Activated naive CD4-positive, alpha-beta T cell treated with anti-CD3 and anti-CD28 coated beads, Interleukin-2, amount 50 U/mL, for 24 hours (primary cell): ENCODE results near the gene TNKS1BP1.
A peak's percentile ranks its signal among the peaks of the same experiment; 100 is the strongest.

ENCODE experiments used
- H3K27ac Mint-ChIP-seq: one replicate; pipeline ENCODE4 v1.8.0; 2021; ENCODE audit warnings: mild to moderate bottlenecking, mixed read lengths
- H3K27me3 Mint-ChIP-seq: one replicate; pipeline ENCODE4 v1.8.0; 2021; ENCODE audit warnings: mixed read lengths
- H3K36me3 Mint-ChIP-seq: one replicate; pipeline ENCODE4 v1.8.0; 2021; ENCODE audit warnings: mixed read lengths
- H3K4me1 Mint-ChIP-seq: one replicate; pipeline ENCODE4 v1.8.0; 2021; ENCODE audit warnings: mixed read lengths
- H3K4me3 Mint-ChIP-seq: one replicate; pipeline ENCODE4 v1.8.0; 2021; ENCODE audit warnings: mild to moderate bottlenecking, mixed read lengths
- H3K9me3 Mint-ChIP-seq: one replicate; pipeline ENCODE4 v1.8.0; 2021; ENCODE audit warnings: mixed read lengths

Gene TNKS1BP1

DNA sequence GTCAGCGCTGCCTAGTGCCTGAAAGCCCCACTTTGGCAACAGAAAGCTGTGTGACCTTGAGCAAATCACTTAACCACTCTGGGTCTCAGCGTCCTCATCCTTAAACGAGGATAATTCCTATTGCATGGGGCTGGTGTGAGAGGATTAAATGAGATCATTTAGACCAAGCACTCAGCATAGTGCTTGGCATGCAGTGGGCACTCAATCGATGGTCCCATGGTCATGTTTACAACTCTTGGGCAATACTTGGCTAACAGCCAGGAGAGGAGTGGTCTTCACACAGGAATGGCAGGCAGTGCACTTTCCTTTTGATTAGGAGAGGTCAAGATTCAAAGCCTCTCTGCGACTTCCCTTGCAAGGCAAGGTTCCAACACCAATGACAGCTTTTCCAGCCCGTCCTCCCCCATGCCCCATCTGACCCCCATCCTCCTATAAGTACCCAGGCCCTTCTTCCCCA lies 14.1 kb downstream of the TNKS1BP1 start:
- Mint-ChIP-seq H3K4me1 (peaks cover 4% of the 10 kb centered on the region), H3K27me3 (no peaks in the 10 kb centered on the region), H3K36me3 (peaks cover 10% of the 10 kb centered on the region), H3K4me3 (peak overlapping the region; percentile 7), H3K27ac (no peak overlapping the region), H3K9me3 (no peaks in the 10 kb centered on the region)

DNA sequence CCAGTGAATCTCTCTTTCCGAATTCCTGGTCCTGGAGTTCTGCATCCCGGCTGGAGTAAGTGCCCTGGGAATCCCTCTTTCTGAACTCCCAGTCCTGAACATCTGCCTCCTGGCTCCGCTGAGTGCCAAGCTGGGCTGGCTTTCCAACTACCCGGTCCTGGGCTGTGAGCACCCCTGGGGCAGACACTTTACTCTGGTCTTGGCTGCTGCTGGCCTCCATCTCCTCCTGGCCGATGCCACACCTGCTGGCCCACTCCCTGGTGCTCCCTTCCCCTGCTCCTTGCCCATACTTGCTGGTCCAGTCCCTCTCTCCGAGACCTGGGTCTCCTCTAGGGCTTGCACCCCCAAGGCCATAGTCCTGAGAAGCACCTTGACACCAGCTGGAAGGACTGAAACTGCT lies 14.7 kb downstream of the TNKS1BP1 start:
- Mint-ChIP-seq H3K27me3 (no peaks in the 10 kb centered on the region), H3K4me3 (no peak overlapping the region), H3K9me3 (no peaks in the 10 kb centered on the region), H3K36me3 (peaks cover 10% of the 10 kb centered on the region), H3K27ac (no peak overlapping the region), H3K4me1 (peaks cover 4% of the 10 kb centered on the region)

DNA sequence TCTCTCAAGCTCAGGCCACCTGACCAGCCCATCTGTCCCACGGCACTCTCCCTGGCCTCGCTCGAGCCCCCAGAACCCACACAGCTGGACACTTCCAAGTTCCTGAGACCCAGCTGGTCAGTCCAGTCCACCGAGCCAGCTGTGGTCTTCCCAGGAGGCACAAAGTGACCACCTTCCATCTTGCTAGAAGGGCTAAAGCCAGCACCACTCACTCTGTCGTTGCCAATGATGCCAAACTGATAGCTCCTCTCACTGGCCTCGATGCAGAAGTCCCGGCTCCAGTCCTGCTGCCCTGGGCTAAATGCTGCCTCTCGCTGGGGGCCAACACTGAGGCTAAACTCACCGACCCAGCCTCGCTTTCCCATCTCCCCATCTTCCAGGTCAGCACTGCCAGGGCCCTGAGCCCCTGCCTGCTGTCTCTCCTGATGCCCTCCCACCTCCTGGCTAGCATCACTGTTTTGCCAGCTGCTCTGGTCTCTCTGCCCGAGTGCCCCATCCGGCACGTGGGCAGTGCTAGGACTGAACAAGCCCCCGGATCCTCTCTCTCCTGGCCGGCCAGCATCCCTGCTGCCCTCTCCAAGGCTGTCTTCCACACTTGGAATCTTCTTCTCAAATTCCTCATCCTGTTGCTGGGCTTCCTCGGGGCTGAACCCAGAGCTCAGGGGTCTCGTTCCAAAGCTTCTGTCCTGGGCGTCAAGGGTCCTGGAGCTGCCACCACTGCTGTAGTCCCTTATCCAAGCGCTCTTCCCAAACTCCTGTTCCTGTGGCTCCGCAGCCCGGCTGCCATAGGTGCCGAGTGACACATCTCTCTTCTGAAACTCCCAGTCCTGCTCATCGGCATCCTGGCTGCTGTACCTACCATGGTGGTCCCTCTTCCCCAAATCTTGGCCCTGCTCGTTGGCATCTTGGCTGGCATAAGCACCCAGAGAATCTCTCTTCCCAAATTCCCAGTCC lies 15.4 kb downstream of the TNKS1BP1 start:
- Mint-ChIP-seq H3K27me3 (no peaks in the 10 kb centered on the region), H3K4me3 (no peak overlapping the region), H3K36me3 (peaks cover 10% of the 10 kb centered on the region), H3K9me3 (no peaks in the 10 kb centered on the region), H3K4me1 (peaks cover 4% of the 10 kb centered on the region), H3K27ac (no peak overlapping the region)

DNA sequence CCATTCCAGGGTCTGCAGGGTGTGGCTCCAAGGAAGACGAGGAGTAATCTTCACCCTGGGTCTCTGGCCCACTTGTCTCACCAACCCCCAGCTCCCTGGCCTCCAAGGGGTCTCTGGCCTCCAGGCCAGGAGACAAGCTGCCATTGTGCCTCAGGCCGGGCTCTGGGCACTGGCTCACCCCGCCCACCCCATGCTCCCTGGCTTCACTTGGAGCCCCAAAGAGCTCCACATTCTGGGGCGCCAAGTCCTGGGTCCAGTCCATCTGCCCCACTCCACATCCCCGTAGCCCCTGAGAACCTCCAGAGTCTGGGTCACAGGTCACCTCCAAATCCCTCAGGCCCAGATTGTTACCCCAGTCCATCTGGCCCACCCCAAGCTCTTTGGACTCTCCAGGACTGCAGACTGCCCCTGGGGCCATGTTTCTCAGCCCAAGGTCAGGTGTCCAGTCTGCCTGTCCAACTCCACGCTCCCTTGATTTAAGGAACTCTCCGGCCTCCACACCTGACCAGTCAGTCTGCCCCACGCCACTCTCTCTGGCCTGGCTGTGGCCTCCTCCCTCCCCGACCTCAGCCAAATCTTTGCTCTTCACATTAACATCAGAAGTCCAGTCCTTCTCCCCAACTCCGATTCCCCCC lies 16.2 kb downstream of the TNKS1BP1 start:
- no peaks in the 10 kb centered on the region for H3K9me3 Mint-ChIP-seq
- H3K27me3 Mint-ChIP-seq, result no peaks in the 10 kb centered on the region
- H3K4me1 Mint-ChIP-seq, result peaks cover 4% of the 10 kb centered on the region
- no peak overlapping the region for H3K27ac Mint-ChIP-seq
- H3K4me3 Mint-ChIP-seq, result no peak overlapping the region
- H3K36me3 Mint-ChIP-seq, result peaks cover 10% of the 10 kb centered on the region

DNA sequence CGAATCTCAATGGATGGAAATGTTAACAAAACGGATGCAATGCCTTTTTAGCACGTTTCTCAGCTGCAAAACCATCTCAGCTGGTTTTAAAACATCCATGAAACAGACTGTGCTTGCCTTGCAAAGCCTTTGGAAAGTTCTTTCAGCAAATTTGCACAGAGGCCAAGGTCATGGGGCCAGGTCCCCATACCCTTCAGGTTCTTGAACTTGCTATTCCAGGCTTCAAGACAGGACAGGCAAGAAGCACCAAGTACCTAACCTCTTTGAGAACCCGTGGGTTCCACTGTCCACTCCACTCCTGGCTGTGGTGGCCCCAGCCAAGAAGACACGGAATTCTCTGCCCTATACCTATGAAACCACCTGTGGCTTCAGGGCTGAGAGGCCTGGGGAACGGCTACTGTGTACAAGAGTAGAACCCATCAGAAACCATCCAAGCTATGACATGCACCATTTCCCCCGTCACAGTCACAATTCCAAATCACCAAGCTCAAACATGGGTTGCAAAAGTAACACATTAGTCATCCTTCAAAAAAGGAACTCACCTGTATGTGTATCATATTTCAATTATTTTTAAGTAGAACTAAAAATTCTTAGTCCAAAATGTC lies 17.0 kb downstream of the TNKS1BP1 start:
- Mint-ChIP-seq H3K27me3 (no peaks in the 10 kb centered on the region), H3K36me3 (peaks cover 13% of the 10 kb centered on the region), H3K4me1 (peaks cover 4% of the 10 kb centered on the region), H3K27ac (no peak overlapping the region), H3K9me3 (no peaks in the 10 kb centered on the region), H3K4me3 (no peak overlapping the region)

GRCh38 chr11:57306940-57307565 lies 17.7 kb downstream of the TNKS1BP1 start:
- Mint-ChIP-seq H3K36me3 (peaks cover 11% of the 10 kb centered on the region), H3K4me1 (no peaks in the 10 kb centered on the region), H3K9me3 (no peaks in the 10 kb centered on the region), H3K27ac (no peak overlapping the region), H3K27me3 (no peaks in the 10 kb centered on the region), H3K4me3 (no peak overlapping the region)

- H3K27me3 Mint-ChIP-seq, result no peaks in the 10 kb centered on the region
- H3K4me1 Mint-ChIP-seq, result no peaks in the 10 kb centered on the region
- peaks cover 17% of the 10 kb centered on the region for H3K36me3 Mint-ChIP-seq
- H3K27ac Mint-ChIP-seq, result no peak overlapping the region
- H3K9me3 Mint-ChIP-seq, result no peaks in the 10 kb centered on the region
- H3K4me3 Mint-ChIP-seq, result no peak overlapping the region
Measured at GRCh38 chr11:57306161-57306876, 18.4 kb downstream of the TNKS1BP1 start.

DNA sequence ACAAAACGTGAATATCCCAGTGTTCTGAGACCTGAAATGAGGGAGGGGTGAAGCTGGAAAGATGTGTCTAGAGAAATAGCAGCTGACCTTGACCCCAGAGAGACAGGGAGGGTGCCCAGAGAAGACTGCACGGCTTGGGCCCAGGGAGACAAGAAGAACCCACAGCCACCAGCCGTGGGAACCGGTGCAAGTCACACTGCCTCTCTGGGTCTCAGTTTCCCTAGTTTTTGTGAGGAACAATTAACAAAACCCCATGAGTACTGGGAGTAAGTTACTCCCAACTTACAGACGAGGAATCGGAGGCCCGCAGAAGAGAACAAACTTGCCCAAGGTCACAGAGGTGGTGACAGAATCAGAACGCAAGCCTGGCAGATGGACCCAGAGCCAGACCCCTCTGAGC lies 19.2 kb downstream of the TNKS1BP1 start:
- Mint-ChIP-seq H3K27me3 (no peaks in the 10 kb centered on the region), H3K4me3 (no peak overlapping the region), H3K4me1 (no peaks in the 10 kb centered on the region), H3K36me3 (peaks cover 25% of the 10 kb centered on the region), H3K27ac (no peak overlapping the region), H3K9me3 (no peaks in the 10 kb centered on the region)

DNA sequence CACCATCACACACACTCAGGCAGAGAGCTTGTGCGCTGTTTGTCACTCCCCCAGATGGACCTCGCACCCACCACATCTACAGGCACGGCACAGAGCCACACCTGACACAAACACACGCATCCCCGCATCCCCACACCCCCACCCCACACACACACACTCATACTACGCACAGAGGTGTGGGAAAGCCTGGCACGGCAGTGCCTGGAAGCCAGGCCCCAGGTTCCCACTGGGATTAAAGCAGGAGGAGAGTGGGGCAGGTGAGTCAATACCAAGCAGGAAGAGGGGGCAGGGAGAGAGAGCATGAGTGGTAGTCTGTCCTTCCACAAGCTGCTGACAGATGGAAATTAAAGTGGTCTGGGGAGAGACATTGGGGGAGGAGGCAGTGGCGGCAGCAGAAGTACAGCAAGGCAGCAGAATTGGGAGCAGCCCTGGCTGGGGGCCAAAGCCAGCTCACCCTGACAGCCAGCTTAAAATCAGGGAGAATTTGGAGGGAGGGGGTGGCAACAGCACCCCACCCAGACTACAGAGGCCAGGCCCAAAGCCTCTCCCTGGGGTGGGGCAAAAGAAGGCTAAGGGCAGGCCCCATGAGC lies 20.7 kb downstream of the TNKS1BP1 start:
- Mint-ChIP-seq H3K27me3 (no peaks in the 10 kb centered on the region), H3K4me1 (no peaks in the 10 kb centered on the region), H3K9me3 (no peaks in the 10 kb centered on the region), H3K36me3 (peaks cover 28% of the 10 kb centered on the region), H3K4me3 (no peak overlapping the region), H3K27ac (no peak overlapping the region)

GRCh38 chr11:57303280-57303989 lies 21.3 kb downstream of the TNKS1BP1 start:
- Mint-ChIP-seq H3K9me3 (no peaks in the 10 kb centered on the region), H3K27ac (peak overlapping the region; percentile 30), H3K4me1 (no peaks in the 10 kb centered on the region), H3K4me3 (no peak overlapping the region), H3K36me3 (peaks cover 30% of the 10 kb centered on the region), H3K27me3 (no peaks in the 10 kb centered on the region)

DNA sequence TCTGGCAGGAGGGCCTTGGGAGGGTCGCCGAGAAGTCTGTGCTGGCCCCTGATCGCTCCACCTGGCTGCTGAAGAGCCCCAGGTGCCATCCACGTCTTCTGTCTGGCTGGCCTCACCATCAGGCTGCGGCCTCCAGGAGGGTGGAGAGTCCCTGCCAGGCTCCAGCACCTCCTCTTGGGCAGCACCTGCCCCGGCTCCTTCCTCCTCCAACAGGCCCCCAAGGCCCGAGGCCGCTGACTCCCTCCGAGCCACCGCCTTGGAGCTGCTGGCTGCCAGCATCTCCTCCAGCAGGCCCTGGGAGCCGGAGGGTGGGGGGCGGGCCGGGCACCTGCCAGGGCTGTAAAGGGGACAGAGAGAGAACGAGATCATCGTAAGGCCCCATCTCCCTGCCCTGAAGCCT lies 22.3 kb downstream of the TNKS1BP1 start:
- Mint-ChIP-seq H3K4me1 (no peaks in the 10 kb centered on the region), H3K27me3 (no peaks in the 10 kb centered on the region), H3K36me3 (peaks cover 32% of the 10 kb centered on the region), H3K9me3 (no peaks in the 10 kb centered on the region), H3K27ac (no peak overlapping the region), H3K4me3 (no peak overlapping the region)

- Mint-ChIP-seq H3K36me3 (peaks cover 33% of the 10 kb centered on the region), H3K27ac (no peak overlapping the region), H3K4me1 (no peaks in the 10 kb centered on the region), H3K4me3 (no peak overlapping the region), H3K9me3 (no peaks in the 10 kb centered on the region), H3K27me3 (no peaks in the 10 kb centered on the region)
Measured at GRCh38 chr11:57301711-57302423, 22.9 kb downstream of the TNKS1BP1 start.

DNA sequence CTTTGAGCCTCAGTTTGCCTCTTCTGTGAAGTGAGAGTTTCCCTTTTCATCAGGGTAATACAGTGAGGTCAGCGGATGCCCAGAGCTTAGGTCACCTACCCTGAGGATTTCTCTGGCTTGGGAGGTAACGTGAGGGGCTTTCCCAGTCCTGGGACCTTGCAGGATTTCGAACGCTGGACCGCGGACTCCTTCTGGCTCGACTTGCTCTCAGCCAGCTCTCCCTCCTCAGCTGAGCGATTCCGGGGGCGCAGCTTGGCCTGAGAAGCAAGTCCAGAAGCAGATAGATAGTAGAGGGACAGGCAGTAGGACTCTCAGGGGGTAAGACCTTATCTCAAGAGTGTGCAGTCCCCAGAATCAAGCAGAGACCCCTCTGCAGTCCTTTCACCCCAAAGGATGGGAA lies 24.0 kb downstream of the TNKS1BP1 start:
- no peak overlapping the region for H3K27ac Mint-ChIP-seq
- H3K4me3 Mint-ChIP-seq, result no peak overlapping the region
- no peaks in the 10 kb centered on the region for H3K4me1 Mint-ChIP-seq
- H3K9me3 Mint-ChIP-seq, result no peaks in the 10 kb centered on the region
- H3K27me3 Mint-ChIP-seq, result no peaks in the 10 kb centered on the region
- H3K36me3 Mint-ChIP-seq, result peaks cover 39% of the 10 kb centered on the region
